Measurements from ENCODE around the gene OR9G1.
"Not testable (repeated sequence)": the region's sequence is repeated elsewhere in the genome, so short reads cannot be mapped to it uniquely, and the experiment has no call there.

The OR9G1 gene

GRCh38 chr11:56698795-56699194 is at the start of gene OR9G1:
Gene OR9G1, plus strand, starts transcription at chr11:56699095. Its CDS starts 1,293 bp downstream, at chr11:56700388.
- no peak for DNase-seq (ENCODE audit: extremely low read depth in 1 of 2, low read depth in 1 of 2)

GRCh38 chr11:56659755-56660154 is 39.1 kb upstream of the OR9G1 start:
- DNase-seq (ENCODE audit: extremely low read depth in 1 of 2, low read depth in 1 of 2) = no peak

- no peak for DNase-seq (ENCODE audit: extremely low read depth in 1 of 2, low read depth in 1 of 2)
These were observed 35.5 kb upstream of the OR9G1 start, which contains the start of gene OR5AR1 for GRCh38 chr11:56663386-56663785. Gene OR5AR1, plus strand, starts transcription at chr11:56663686. Its CDS starts 0 bp downstream, at chr11:56663686.

GRCh38 chr11:56670984-56671383 is 27.9 kb upstream of the OR9G1 start:
- DNase-seq (ENCODE audit: extremely low read depth in 1 of 2, low read depth in 1 of 2) = no peak

GRCh38 chr11:56688554-56689100 is 10.3 kb upstream of the OR9G1 start:
- no peak for DNase-seq (ENCODE audit: extremely low read depth in 1 of 2, low read depth in 1 of 2)

GRCh38 chr11:56691179-56691578 is 7.7 kb upstream of the OR9G1 start:
- not testable (repeated sequence) for DNase-seq (ENCODE audit: extremely low read depth in 1 of 2, low read depth in 1 of 2)

- no peak for DNase-seq (ENCODE audit: extremely low read depth in 1 of 2, low read depth in 1 of 2)
These were observed 5.5 kb upstream of the OR9G1 start for GRCh38 chr11:56693428-56693827.

- DNase-seq (ENCODE audit: extremely low read depth in 1 of 2, low read depth in 1 of 2) = no peak
These were observed 1.5 kb downstream of the OR9G1 start for GRCh38 chr11:56700242-56700913.

- DNase-seq (ENCODE audit: extremely low read depth in 1 of 2, low read depth in 1 of 2) = no peak
These were observed 2.1 kb downstream of the OR9G1 start for GRCh38 chr11:56700914-56701485.

GRCh38 chr11:56705784-56706396 is 7.0 kb downstream of the OR9G1 start:
- no peak for DNase-seq (ENCODE audit: extremely low read depth in 1 of 2, low read depth in 1 of 2)

GRCh38 chr11:56706486-56706885 is 7.6 kb downstream of the OR9G1 start:
- DNase-seq (ENCODE audit: extremely low read depth in 1 of 2, low read depth in 1 of 2) = no peak

- no peak for DNase-seq (ENCODE audit: extremely low read depth in 1 of 2, low read depth in 1 of 2)
These were observed 15.3 kb downstream of the OR9G1 start for GRCh38 chr11:56714206-56714605.

GRCh38 chr11:56716379-56716854 is 17.5 kb downstream of the OR9G1 start:
- no peak for DNase-seq (ENCODE audit: extremely low read depth in 1 of 2, low read depth in 1 of 2)

- DNase-seq (ENCODE audit: extremely low read depth in 1 of 2, low read depth in 1 of 2) = no peak
These were observed 21.6 kb downstream of the OR9G1 start for GRCh38 chr11:56720513-56720912.

GRCh38 chr11:56740107-56740506 is 41.2 kb downstream of the OR9G1 start:
- DNase-seq (ENCODE audit: extremely low read depth in 1 of 2, low read depth in 1 of 2) = no peak

GRCh38 chr11:56740886-56741285 is 42.0 kb downstream of the OR9G1 start:
- DNase-seq (ENCODE audit: extremely low read depth in 1 of 2, low read depth in 1 of 2) = no peak

GRCh38 chr11:56748597-56748996 is 49.7 kb downstream of the OR9G1 start, which contains the start of gene OR9G4:
Gene OR9G4, minus strand, starts transcription at chr11:56748697. Its CDS starts 4,931 bp downstream, at chr11:56743766.
- no peak for DNase-seq (ENCODE audit: extremely low read depth in 1 of 2, low read depth in 1 of 2)

- no peak for DNase-seq (ENCODE audit: extremely low read depth in 1 of 2, low read depth in 1 of 2)
These were observed 51.3 kb downstream of the OR9G1 start for GRCh38 chr11:56750190-56750589.

GRCh38 chr11:56751480-56751879 is 52.6 kb downstream of the OR9G1 start:
- DNase-seq (ENCODE audit: extremely low read depth in 1 of 2, low read depth in 1 of 2) = no peak

All from activated CD8-positive, alpha-beta memory T cell treated with anti-CD3 and anti-CD28 coated beads for 1 hour (primary cell).